ENCODE measurements around the gene DHX16. TPM values are rescaled to one million over a fixed set of nuclear protein-coding genes. Genes with fewer than 3 reads are reported as not detected.
A peak's percentile ranks its signal among the peaks of the same experiment; 100 is the strongest.
"Not testable (repeated sequence)": the region's sequence is repeated elsewhere in the genome, so short reads cannot be mapped to it uniquely, and the experiment has no call there.

The DHX16 gene
- total and polyA plus RNA-seq, 9 of the 15 experiments (the other 6 are each of a cell fraction or from before 2014, with no cell fraction given) = 14.6 to 66.1 (median 47.5) TPM

DNA sequence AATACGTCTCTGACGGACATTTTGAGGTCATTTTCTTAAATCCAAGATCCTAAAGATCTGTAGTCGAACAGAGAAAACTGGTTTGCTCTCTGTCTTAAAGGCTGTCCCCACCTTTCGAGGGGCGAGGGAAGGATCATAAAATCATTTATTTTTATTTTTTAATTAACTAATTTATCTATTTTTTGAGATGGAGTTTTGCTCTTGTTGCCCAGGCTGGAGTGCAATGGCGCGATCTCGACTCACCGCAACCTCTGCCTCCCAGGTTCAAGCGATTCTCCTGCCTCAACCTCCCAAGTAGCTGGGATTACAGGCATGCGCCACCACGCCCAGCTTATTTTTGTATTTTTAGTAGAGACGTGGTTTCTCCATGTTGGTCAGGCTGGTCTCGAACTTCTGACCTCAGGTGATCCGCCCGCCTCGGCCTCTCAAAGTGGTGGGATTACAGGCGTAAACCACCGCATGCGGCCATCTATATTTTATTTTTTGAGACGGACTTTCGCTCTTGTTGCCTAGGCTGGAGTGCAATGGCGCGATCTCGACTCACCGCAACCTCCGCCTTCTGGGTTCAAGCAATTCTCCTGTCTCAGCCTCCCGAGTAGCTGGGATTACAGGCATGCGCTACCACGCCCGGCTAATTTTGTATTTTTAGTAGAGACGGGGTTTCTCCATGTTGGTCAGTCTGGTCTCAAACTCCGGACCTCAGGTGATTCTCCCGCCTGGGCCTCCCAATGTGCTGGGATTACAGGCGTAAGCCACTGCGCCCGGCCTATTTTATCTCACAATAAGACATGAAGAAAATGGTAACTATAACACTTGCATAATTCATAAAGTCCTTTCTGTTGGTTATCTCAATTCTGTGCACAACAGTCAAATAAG lies 45.3 kb upstream of the DHX16 start (continued):
- TF ChIP-seq, protein P1, sequence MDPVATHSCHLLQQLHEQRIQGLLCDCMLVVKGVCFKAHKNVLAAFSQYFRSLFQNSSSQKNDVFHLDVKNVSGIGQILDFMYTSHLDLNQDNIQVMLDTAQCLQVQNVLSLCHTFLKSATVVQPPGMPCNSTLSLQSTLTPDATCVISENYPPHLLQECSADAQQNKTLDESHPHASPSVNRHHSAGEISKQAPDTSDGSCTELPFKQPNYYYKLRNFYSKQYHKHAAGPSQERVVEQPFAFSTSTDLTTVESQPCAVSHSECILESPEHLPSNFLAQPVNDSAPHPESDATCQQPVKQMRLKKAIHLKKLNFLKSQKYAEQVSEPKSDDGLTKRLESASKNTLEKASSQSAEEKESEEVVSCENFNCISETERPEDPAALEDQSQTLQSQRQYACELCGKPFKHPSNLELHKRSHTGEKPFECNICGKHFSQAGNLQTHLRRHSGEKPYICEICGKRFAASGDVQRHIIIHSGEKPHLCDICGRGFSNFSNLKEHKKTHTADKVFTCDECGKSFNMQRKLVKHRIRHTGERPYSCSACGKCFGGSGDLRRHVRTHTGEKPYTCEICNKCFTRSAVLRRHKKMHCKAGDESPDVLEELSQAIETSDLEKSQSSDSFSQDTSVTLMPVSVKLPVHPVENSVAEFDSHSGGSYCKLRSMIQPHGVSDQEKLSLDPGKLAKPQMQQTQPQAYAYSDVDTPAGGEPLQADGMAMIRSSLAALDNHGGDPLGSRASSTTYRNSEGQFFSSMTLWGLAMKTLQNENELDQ (CRISPR knock-in tag; IDR thresholded peaks at IDR 0.05; ENCODE audit: borderline replicate concordance) = 0 out of 2 replicates have a peak, but pooled peaks have one; percentile 62
- 0 out of 2 replicates have a peak, but pooled peaks have one; percentile 2 for TF ChIP-seq ZNF589 (CRISPR knock-in tag; IDR thresholded peaks at IDR 0.05; ENCODE audit: low read depth)
- peak; percentile 6 for TF ChIP-seq NFRKB (IDR thresholded peaks at IDR 0.05; ENCODE audit: low read depth)
- 0 out of 2 replicates have a peak, but pooled peaks have one; percentile 24 for TF ChIP-seq FOXJ2 (tag; IDR thresholded peaks at IDR 0.05)
- TF ChIP-seq, protein P2, sequence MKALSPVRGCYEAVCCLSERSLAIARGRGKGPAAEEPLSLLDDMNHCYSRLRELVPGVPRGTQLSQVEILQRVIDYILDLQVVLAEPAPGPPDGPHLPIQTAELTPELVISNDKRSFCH (CRISPR knock-in tag; IDR thresholded peaks at IDR 0.05) = 0 out of 2 replicates have a peak, but pooled peaks have one; percentile 32
- TF ChIP-seq, protein P2 (tag; IDR thresholded peaks at IDR 0.05) = not testable (repeated sequence)
- TF ChIP-seq L3MBTL2 (IDR thresholded peaks at IDR 0.05) = peak; percentile 16; the same call in 1 of the 2 replicates
- peak; percentile 7 for TF ChIP-seq SMARCA4 (IDR thresholded peaks at IDR 0.05)
- TF ChIP-seq, protein P3, sequence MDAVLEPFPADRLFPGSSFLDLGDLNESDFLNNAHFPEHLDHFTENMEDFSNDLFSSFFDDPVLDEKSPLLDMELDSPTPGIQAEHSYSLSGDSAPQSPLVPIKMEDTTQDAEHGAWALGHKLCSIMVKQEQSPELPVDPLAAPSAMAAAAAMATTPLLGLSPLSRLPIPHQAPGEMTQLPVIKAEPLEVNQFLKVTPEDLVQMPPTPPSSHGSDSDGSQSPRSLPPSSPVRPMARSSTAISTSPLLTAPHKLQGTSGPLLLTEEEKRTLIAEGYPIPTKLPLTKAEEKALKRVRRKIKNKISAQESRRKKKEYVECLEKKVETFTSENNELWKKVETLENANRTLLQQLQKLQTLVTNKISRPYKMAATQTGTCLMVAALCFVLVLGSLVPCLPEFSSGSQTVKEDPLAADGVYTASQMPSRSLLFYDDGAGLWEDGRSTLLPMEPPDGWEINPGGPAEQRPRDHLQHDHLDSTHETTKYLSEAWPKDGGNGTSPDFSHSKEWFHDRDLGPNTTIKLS (IDR thresholded peaks at IDR 0.05; ENCODE audit: borderline replicate concordance, low read depth) = 0 out of 2 replicates have a peak, but pooled peaks have one; percentile 62
- peak; percentile 17; the same call in 1 of the 2 replicates for TF ChIP-seq LEF1 (IDR thresholded peaks at IDR 0.05)
- TF ChIP-seq SMARCC2 (IDR thresholded peaks at IDR 0.05; ENCODE audit: low read depth) = peak; percentile 22; the same call in 1 of the 2 replicates
- TF ChIP-seq, protein P4, sequence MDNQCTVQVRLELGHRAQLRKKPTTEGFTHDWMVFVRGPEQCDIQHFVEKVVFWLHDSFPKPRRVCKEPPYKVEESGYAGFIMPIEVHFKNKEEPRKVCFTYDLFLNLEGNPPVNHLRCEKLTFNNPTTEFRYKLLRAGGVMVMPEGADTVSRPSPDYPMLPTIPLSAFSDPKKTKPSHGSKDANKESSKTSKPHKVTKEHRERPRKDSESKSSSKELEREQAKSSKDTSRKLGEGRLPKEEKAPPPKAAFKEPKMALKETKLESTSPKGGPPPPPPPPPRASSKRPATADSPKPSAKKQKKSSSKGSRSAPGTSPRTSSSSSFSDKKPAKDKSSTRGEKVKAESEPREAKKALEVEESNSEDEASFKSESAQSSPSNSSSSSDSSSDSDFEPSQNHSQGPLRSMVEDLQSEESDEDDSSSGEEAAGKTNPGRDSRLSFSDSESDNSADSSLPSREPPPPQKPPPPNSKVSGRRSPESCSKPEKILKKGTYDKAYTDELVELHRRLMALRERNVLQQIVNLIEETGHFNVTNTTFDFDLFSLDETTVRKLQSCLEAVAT (IDR thresholded peaks at IDR 0.05) = peak in 1 of 2 experiments; percentile 95; a peak in 2 of 4 replicates
- peak; percentile 76; the same call in 1 of the 2 replicates for TF ChIP-seq THRAP3 (IDR thresholded peaks at IDR 0.05; ENCODE audit: borderline replicate concordance)
- TF ChIP-seq BRD4 (IDR thresholded peaks at IDR 0.05) = 0 out of 2 replicates have a peak, but pooled peaks have one; percentile 19
- peak; percentile 44 for TF ChIP-seq ZFX (CRISPR knock-in tag; IDR thresholded peaks at IDR 0.05)
- TF ChIP-seq BACH1 (tag; IDR thresholded peaks at IDR 0.05) = peak; percentile 32

Measured in K562 (cell line).